ENCODE data around the gene EXOSC6.

DNA sequence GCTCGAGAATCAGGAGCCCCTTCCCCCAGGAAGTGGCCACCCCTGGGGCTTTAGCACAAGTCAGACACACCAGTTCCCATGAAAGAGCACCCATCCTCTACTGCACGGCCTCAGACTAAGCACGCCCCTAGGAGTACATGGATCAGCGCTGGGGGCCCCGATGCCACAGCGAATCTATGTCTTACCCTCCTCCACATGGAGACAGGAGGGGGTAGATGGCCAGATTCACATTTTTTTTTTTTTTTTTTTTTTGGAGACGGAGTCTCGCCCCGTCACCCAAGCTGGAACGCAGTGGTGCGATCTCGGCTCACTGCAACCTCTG, 3.2 kb upstream of the EXOSC6 start:
- TF ChIP-seq, protein P1, sequence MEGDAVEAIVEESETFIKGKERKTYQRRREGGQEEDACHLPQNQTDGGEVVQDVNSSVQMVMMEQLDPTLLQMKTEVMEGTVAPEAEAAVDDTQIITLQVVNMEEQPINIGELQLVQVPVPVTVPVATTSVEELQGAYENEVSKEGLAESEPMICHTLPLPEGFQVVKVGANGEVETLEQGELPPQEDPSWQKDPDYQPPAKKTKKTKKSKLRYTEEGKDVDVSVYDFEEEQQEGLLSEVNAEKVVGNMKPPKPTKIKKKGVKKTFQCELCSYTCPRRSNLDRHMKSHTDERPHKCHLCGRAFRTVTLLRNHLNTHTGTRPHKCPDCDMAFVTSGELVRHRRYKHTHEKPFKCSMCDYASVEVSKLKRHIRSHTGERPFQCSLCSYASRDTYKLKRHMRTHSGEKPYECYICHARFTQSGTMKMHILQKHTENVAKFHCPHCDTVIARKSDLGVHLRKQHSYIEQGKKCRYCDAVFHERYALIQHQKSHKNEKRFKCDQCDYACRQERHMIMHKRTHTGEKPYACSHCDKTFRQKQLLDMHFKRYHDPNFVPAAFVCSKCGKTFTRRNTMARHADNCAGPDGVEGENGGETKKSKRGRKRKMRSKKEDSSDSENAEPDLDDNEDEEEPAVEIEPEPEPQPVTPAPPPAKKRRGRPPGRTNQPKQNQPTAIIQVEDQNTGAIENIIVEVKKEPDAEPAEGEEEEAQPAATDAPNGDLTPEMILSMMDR (IDR thresholded peaks at IDR 0.05) = no peak
- TF ChIP-seq POLR2A (IDR thresholded peaks at IDR 0.05) (no peak), EP300 (IDR thresholded peaks at IDR 0.05) (no peak)
